ENCODE results near the gene LSM7. TPM values are rescaled to one million over a fixed set of nuclear protein-coding genes. Genes with fewer than 3 reads are reported as not detected.

LSM7 gene
- polyA plus RNA-seq, 3 donors, result 98.6 to 312 (median 132) TPM

- no peak overlapping the region for H3K27ac Mint-ChIP-seq
These were observed 7.4 kb downstream of the LSM7 start for GRCh38 chr19:2320939-2321338.

GRCh38 chr19:2320049-2320448, 8.3 kb downstream of the LSM7 start:
- Histone ChIP-seq H3K27ac (ENCODE audit: low read depth in 1 of 2, low read length in 2 of 2) (no peak overlapping the region), H3K9ac (ENCODE audit: insufficient read depth, low read length, poor library complexity, severe bottlenecking) (no peak overlapping the region), H3K4me2 (replicated peaks; ENCODE audit: extremely low read depth, low read length, poor library complexity, severe bottlenecking) (no peak overlapping the region), H3K79me2 (ENCODE audit: insufficient read depth, low read length) (peaks cover 7% of the 10 kb centered on the region), H2AFZ (ENCODE audit: insufficient read depth, low read depth, low read length, poor library complexity, severe bottlenecking) (no peak overlapping the region), H3K36me3 (replicated peaks in 1 of 2; ENCODE audit: control insufficient read depth in 1 of 2, insufficient read depth in 2 of 2, low read length in 2 of 2) (peaks cover 26 to 36% of the 10 kb centered on the region in 2 donors), H3K9me3 (replicated peaks in 1 of 2; ENCODE audit: control insufficient read depth in 1 of 2, insufficient read depth in 1 of 2, low read length in 2 of 2) (peaks cover 0 to 4% of the 10 kb centered on the region in 2 donors), H3K4me3 (replicated peaks in 1 of 3; ENCODE audit: low read depth in 2 of 3, low read length in 3 of 3) (no peak overlapping the region), H3K4me1 (ENCODE audit: control insufficient read depth in 1 of 2, insufficient read depth in 2 of 2, low read length in 2 of 2) (peaks cover 15 to 16% of the 10 kb centered on the region in 2 donors), H4K20me1 (ENCODE audit: insufficient read depth, low read length) (peaks cover 7% of the 10 kb centered on the region), H3K27me3 (ENCODE audit: control insufficient read depth in 2 of 2, insufficient read depth in 2 of 2, low read length in 2 of 2) (no peaks in the 10 kb centered on the region)
- no peak overlapping the region for H3K4me3 Mint-ChIP-seq
- H3K9me3 Mint-ChIP-seq, result peaks cover 2 to 10% (median 7%) of the 10 kb centered on the region in 7 donors
- intact Hi-C loops (cut with micrococcal nuclease), result no loop called here
- no peak for TF ChIP-seq CTCF (IDR thresholded peaks at IDR 0.05)
- H3K27me3 Mint-ChIP-seq (ENCODE audit: low read depth in 3 of 3), result peaks cover 0 to 7% (median 0%) of the 10 kb centered on the region in 3 donors
- WGBS (ENCODE audit: insufficient coverage), result 91% methylated on average over 9 of the region's 12 CpGs
- H3K36me3 Mint-ChIP-seq, result peaks cover 20 to 46% of the 10 kb centered on the region in 2 donors
- no peak for DNase-seq
- no peak overlapping the region for H3K27ac Mint-ChIP-seq
- H3K4me1 Mint-ChIP-seq, result peaks cover 15% of the 10 kb centered on the region

More at GRCh38 chr19:2320939-2321338, 7.4 kb downstream of the LSM7 start:
- Mint-ChIP-seq H3K36me3 (peaks cover 27 to 51% of the 10 kb centered on the region in 2 donors), H3K27me3 (ENCODE audit: low read depth in 3 of 3) (peaks cover 0 to 5% (median 0%) of the 10 kb centered on the region in 3 donors), H3K9me3 (peaks cover 0 to 2% (median 0%) of the 10 kb centered on the region in 7 donors), H3K4me1 (peaks cover 14% of the 10 kb centered on the region), H3K4me3 (no peak overlapping the region)
- H3K36me3 ChIP-seq (replicated peaks in 1 of 2; ENCODE audit: control insufficient read depth in 1 of 2, insufficient read depth in 2 of 2, low read length in 2 of 2), result peaks cover 35 to 43% of the 10 kb centered on the region in 2 donors
- H3K4me1 ChIP-seq (ENCODE audit: control insufficient read depth in 1 of 2, insufficient read depth in 2 of 2, low read length in 2 of 2), result peaks cover 6 to 7% of the 10 kb centered on the region in 2 donors
- intact Hi-C loops (cut with micrococcal nuclease), result no loop called here
- peaks cover 15% of the 10 kb centered on the region for H3K79me2 ChIP-seq (ENCODE audit: insufficient read depth, low read length)
- peaks cover 7% of the 10 kb centered on the region for H4K20me1 ChIP-seq (ENCODE audit: insufficient read depth, low read length)
- DNase-seq, result no peak
- H3K9me3 ChIP-seq (replicated peaks in 1 of 2; ENCODE audit: control insufficient read depth in 1 of 2, insufficient read depth in 1 of 2, low read length in 2 of 2), result no peaks in the 10 kb centered on the region
- no peak overlapping the region for H3K4me2 ChIP-seq (replicated peaks; ENCODE audit: extremely low read depth, low read length, poor library complexity, severe bottlenecking)
- no peak overlapping the region for H3K4me3 ChIP-seq (replicated peaks in 1 of 3; ENCODE audit: low read depth in 2 of 3, low read length in 3 of 3)
- no peak overlapping the region for H3K9ac ChIP-seq (ENCODE audit: insufficient read depth, low read length, poor library complexity, severe bottlenecking)
- WGBS (ENCODE audit: insufficient coverage), result 96% methylated on average over 11 of the region's 12 CpGs
- H2AFZ ChIP-seq (ENCODE audit: insufficient read depth, low read depth, low read length, poor library complexity, severe bottlenecking), result no peak overlapping the region
- TF ChIP-seq CTCF (IDR thresholded peaks at IDR 0.05), result no peak
- no peak overlapping the region for H3K27ac ChIP-seq (ENCODE audit: low read depth in 1 of 2, low read length in 2 of 2)
- H3K27me3 ChIP-seq (ENCODE audit: control insufficient read depth in 2 of 2, insufficient read depth in 2 of 2, low read length in 2 of 2), result no peaks in the 10 kb centered on the region

All from CD14-positive monocyte (primary cell).